Gastroesophageal sphincter (tissue), 3 donors: ENCODE measurements around the gene CLIP4.

ENCODE experiments used
- CTCF ChIP-seq, 4 experiments: fragments of 200-600 bp in 2 of 4; fragments of 450-650 bp in 2 of 4; sonication (generic) in 1 of 4; IDR thresholded peaks; one replicate each; pipeline ENCODE4 v1.5.1; 2017 to 2019; ENCODE audit warnings: antibody characterized with exemption in 4 of 4, mild to moderate bottlenecking in 2 of 4, moderate library complexity in 2 of 4
- EP300 ChIP-seq: sonication (generic); formaldehyde crosslinking; IDR thresholded peaks from one replicate; pipeline ENCODE4 v1.6.1; 2017; ENCODE audit warnings: antibody characterized with exemption, mild to moderate bottlenecking
- POLR2A ChIP-seq, 2 donors: fragments of 450-650 bp; IDR thresholded peaks; one replicate each; pipeline ENCODE4 v1.6.1; 2017; ENCODE audit warnings: antibody characterized with exemption in 2 of 2, mild to moderate bottlenecking in 2 of 2, moderate library complexity in 1 of 2

GRCh38 chr2:29120846-29121245 is 5.6 kb downstream of the CLIP4 start:
- TF ChIP-seq CTCF (IDR thresholded peaks at IDR 0.05): no peak
- TF ChIP-seq POLR2A (IDR thresholded peaks at IDR 0.05): no peak
- TF ChIP-seq EP300: no peak
